Ureter (tissue), 1 donor: ENCODE data around the gene ACRBP. TPM values are rescaled to one million over a fixed set of nuclear protein-coding genes. Genes with fewer than 3 reads are reported as not detected.
A peak's percentile ranks its signal among the peaks of the same experiment; 100 is the strongest.

Experiments used
- DNase-seq: peaks from one replicate; pipeline ENCODE4 v3.0.0-alpha.2; 2020; ENCODE audit warnings: low spot score
- total RNA-seq: library from RNA; stranded (reverse); gene quantifications from one replicate; pipeline ENCODE4 v1.2.4, GENCODE V29; 2023
- donor health status: DM: yes; HTN: yes; CAD: no.

The ACRBP gene
- 2.3 TPM for total RNA-seq

DNA sequence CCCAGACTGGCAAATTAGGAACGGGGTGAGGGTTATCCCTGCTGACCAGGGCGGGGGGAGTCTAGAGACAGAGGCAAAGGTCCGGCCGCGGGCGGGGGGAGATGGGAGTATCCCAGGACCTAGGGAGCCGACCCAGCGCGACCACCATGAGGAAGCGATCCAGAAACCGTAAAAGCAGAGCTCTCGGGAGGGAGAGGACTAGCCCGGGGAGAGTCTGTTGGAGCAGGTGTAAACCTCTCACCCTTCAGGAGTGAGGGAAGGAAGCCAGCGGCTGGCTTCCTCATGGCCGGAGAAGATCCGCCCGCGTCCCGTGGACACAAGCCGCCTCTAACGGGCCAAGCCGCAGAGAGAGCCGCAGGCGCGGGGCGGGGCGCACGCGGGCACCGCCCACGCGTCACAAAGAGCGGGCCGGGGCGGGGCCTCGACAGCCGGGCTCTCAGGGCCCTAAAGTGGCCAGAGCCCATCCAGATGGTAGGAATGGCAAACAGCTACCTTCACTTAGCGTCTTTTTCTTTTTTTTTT lies at the start of gene ACRBP:
Gene ACRBP (minus strand): TSS at position 350 of the 522 bp plus-strand sequence. CDS start 66 bp downstream, at position 284.
- peak; percentile 69 for DNase-seq

DNA sequence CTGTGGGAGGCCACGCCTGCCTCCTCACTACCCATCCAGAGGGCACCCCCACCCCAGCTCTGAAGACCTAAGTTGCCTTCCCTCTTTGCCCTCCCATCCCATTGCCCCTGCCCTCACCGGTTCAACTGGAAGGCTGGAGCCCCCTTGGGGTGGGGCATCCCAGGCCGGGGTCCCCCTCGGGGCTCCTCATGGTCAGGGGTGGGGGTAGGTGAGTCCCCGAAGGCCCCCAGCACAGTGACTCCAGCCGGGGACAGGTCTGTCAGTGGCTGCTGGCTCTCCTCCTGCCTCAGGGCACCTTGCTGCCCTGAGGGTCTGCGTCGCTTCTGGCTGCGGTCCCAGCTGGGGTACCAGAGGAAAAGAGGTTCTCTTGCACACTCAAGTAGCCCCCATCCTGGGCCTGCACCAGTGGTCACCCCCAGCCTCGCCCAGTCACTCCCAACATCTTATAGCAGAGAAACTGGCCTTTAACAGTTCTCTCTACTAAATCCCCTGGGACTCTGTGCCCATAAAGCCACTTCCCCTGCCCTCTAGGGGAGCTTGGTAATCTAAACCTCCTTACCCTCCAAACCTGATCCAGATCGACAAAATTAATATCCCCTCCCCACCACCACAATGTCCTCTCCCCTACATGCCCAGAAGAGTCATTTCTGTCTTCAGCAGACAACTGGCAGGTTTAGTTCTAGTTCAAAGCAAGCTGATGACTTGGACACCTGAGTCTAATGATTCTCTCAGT lies 48.2 kb upstream of the ACRBP start:
- no peak for DNase-seq

DNA sequence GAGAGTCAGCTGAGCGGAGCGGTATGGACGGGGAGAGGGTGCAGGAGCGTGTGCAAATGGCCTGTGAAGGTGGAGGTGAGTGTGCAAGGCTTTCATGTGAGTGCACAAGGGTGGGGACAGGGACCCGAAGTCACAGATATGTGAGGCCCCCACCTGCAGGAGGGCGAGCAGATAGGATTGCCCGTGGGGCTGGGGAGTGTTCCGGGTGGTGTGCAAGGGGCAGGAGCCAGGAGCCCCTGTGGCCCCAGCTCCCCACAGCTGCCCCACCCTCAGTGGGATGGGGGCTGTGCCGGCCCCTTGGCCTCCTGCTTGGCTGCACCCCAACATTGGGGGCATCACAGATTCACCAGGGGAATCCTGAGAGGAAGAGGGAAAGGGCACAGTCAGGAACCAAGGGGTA lies 47.5 kb upstream of the ACRBP start:
- no peak for DNase-seq

DNA sequence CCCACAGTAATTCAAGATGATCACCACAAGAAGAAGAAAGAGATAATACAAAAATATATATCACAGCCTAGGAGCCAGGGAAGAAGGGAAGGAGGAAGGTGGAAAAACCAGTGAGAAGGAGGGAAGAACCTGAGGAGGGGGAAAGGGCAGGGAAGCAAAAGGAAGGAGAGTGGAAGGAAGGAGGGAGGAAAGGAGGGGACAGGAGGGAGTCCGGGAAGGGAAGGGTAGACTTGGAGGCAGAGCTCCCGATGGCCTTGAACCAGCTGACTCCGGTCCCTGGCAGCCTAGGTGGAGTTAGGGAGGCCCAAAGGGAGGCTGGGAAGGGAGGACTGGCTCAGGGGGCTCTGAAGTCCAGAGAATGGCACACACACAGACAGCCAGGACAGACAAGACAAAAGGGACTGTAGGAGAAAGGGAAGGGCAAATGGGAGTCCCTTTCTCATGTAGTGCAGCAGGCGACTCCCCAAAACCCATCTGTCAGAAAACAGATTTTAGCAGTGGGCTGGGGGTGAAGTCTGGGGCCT lies 46.7 kb upstream of the ACRBP start:
- DNase-seq = no peak

DNA sequence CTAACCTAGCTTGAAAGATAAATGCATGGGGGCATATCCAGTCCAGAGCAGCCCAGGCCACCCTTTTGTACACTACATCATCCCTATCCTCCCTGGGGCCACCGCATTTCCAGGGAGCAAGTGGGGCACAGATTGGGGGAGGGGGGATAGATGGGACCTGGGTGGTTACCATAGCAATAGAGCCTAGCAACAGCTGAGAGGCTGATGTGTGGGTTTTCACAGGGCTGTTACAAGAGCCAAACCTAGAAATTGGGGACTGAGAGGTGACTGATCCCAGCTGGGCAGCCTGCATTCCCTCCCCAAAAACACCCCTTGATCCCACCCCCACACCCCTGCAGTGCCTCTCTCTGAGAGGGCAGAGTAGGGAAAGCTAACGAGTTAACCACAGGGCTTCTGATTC lies 45.7 kb upstream of the ACRBP start:
- no peak for DNase-seq

DNA sequence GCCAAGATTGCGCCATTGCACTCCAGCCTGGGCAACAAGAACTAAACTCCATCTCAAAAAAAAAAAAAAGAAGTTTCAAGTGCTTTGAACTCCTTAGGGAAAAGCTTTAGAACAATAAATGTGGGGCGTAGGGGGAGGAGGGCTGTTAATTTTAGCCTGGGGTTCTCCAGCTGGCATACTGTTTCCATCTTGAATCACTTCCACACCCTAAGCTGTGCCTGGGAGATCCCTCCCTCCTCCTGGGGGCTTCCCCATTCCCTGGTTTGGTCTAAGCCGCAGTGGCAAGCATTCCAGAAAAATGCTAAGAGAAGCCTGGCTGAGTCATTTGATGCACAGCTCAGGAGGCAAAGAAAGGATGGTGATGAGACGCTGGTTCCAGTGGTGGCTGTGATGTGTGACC lies 44.2 kb upstream of the ACRBP start:
- DNase-seq = no peak

DNA sequence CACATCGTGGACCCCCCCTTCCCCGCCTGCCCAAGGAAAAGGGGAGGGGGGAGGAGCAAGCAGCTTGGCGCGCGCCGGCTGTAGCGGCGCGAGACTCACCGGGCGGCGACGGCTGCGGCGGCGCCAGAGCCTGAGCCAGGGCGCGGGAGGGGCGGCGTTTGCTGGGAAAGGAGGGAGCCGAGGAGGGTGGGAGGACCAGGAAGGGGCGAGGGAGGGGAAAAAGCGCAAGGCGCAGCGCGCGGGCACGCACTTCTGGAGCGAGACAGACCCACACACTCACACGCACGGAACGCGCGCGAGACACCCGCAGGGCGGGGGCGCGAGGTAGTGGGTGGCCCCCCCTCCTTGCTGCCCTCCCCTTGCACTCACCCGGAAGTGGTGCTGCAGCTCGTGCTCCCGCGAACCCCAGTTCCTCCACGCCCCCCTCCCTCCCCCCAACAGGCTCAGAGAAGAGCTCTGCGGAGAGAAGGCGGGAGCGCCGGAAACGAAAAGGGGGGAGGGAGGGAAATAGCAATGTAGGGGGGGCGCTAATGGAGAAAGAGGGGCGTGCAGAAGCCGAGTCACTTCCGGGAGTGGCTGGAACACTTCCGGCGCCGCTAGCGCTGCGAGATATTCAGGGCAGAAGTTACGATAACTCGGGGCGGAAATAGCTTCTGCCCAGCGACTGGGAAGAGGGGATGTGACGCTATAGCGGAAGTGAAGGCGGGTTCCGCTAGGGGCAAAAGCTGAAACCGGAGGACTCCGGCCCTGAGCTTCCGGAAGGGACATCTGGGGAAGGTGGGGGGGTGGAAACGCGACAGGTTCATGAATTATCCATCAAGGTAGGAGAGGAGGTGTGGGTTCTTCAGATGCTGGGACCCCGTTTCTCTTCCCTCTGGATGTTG lies 42.0 kb upstream of the ACRBP start, which contains the start of gene ZNF384:
Gene ZNF384 (minus strand): TSS at position 377 of the 884 bp plus-strand sequence. CDS start 9,855 bp downstream, outside the sequence.
- DNase-seq = peak; percentile 98

DNA sequence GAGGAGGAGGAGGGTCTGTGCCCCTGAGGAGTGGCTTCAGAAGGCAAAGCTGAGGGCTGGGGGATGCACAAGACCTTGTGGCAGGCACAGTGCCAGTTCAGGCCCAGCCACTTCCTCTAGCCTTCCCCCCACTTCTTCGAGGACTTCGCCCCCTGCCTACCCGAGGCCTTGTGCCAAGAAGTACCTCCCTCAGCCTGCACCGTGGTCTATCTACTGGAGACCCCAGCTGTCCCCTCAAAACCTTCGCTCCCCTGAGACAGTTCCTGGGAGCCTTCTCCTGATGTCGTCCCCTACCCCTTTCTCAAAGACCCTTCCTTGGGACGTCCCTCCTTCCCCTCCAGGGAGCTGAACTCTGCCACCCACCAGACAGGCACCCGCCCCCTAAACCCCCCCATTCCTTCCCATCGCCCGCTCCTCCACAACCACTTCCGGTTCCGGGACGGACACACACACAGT lies 41.3 kb upstream of the ACRBP start:
- DNase-seq = no peak

DNA sequence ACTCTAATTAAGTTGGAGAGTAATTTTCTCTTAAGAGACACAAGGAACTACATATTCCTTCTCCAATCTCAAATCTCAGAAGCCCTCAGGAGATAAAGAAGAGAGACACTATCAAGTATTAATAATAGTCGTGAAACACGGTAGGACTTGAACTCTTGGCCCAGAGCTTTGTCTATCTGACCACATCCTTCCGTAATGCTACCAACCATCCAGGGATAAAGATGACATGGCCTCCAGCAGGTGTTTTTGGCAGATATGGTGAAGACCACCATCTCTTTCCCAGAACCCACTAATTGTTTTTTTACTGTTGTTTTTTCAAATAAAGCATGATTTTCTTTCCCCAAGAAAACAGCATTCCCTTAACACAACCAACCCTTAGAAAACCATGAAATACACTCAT lies 38.6 kb upstream of the ACRBP start:
- no peak for DNase-seq

DNA sequence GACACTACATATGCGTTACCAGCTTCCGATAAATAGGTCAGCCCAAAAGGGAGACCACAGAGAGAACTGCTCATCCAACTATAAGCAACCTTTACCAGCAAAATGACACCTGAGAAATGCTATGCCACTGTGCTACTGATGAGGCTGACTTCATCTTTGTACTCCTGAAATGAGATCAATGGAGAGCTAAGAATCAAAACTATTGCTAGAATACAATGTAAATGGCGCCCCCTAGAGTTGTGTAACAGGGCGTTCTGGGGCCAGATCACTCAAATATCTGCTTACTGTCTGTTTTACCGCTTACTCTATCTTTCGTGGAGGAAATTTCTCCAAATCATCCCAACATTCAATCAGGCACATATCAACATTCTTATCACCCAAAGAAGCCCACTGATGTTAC lies 37.4 kb upstream of the ACRBP start:
- DNase-seq = no peak

DNA sequence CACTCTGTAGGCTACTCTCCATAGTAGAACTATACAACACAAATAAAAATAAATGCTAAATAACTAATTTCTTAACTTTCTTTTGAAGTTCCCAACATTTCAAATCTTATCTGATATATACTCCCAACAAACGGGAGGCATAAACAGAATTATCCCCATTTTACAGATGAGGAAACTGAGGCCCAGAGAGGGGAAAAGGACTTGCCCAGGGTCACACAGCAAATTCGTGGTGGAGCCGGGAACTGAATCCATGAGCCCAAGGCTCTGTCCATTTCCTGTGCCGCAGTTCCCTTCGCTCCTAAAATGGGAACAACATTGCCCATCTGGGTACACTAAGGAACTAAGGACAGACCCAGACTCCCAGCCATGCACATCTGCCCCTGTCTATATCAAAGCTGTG lies 29.7 kb upstream of the ACRBP start:
- no peak for DNase-seq

DNA sequence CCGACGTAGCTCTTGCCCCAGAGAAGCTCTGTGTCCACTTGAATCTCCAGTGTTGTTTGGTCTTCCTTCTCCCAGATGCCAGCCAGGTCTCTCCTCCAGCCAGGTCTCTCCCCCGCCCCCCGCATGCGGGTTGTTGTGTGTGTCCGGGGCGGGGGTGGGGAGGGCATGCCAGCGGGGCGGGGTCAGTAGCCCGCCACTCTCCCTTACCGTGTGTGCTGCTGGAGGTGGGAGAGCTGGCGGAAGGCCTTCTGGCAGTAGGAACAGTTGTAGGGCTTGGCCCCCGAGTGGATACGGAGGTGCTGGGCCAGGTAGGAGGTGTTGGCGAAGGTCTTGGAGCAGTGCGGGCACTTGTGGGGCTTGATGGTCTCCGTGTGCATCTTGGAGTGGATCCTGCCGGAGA lies 24.9 kb upstream of the ACRBP start:
- no peak for DNase-seq

DNA sequence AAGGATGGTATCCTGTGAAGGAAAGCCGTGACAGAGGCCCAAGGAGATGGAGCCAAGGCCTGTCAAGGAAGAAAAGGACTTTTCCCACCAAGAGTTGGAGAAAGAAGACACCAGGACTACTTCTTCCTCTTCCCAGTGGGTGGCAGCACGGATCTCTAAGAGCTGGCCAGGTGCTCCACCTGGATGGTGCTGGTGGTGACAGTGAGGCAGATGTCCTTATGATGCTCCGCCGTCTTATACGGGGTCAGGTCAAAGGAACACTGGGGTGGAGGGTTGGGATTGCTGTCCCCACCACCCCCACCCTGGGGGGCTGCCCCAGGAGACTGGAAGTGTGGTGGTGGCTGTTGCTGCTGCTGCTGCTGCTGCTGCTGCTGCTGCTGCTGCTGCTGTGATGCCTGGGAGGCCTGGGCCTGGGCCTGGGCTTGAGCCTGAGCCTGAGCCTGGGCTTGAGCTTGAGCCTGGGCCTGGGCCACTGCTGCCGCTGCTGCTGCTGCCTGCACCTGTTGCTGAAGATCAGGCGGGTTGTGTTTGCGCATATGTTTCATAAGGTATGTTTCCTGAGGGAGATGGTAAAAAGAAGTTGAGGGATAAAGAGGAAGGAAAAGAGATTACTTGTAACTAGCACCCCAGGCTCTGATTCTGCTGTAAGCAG lies 20.5 kb upstream of the ACRBP start:
- no peak for DNase-seq

DNA sequence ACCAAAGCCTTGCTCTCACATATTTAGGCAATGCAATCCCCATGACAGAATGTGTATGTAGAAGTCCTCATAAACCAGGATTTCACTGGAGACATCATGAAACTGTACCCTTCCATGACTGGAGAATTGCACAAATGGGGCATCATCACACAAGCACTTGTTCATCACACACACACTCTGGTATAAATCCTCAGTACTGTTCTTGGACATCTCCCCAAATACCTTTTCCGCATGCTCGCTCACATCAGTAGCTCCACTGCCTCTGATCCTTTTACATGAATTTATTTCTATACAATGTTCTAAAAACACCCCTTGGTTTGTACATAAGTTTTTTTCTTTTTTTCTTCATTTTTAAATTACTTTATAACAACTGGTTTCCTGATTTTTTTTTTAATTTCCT lies 19.0 kb upstream of the ACRBP start:
- no peak for DNase-seq

DNA sequence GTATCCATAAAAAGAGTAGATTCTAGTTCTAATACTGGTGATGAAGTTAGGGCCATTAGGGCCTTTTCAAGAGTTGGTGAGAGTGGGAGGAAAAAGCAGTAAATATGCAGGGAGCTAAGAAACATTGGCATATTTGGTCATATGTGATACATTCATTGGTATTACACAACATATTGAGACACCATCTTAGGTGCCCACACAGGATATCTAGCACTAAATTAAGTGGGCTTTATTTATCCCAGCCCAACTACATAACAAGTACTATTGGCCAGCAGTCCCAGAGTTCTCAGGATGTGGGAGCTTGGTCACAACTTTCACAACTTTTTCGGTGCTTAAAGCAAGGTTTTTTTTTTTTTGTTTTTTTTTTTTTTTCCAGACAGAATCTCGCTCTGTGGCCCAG lies 17.7 kb upstream of the ACRBP start:
- DNase-seq = no peak

DNA sequence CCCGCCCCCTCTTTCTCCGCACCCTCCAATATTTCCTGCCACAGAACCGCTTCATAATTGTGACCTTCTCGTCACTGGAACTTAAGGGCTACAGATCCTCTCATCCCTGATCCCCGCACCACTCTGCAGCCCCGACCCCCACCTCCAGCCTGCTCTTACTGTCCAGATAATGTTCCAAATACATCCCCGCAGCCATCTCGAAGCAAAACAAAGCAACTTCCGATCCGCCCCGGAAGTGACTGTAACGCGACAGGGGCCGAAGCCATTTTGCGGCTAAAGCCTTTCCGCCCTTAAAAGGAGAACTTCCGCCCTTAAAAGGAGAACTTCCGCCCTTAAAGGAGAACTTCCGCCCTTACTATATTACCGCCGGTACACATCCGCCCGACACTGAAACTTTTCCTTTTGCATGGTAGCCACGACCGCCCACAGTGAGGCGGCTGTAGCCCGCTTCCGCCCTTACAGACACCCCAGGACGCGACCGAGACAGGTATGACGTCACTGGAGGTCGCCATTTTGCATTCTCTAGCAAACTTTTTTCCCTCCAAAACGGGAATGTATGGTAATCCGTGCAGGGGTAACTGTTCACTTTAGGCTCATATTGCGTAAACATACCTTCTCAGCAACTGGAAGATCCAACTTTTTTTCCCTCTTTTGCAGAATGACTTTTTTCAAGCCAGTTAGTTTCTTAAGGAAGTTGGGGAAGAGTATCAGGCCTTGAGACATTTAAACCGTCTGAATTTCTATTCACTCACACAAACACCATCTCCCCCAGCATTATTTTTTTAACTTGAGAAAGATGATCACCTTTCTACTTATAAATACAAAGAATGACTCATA lies 15.9 kb upstream of the ACRBP start, which contains the start of gene ING4:
Gene ING4 (minus strand): TSS at position 214 of the 837 bp plus-strand sequence. CDS start 18 bp downstream, at position 196.
- peak; percentile 98 for DNase-seq

DNA sequence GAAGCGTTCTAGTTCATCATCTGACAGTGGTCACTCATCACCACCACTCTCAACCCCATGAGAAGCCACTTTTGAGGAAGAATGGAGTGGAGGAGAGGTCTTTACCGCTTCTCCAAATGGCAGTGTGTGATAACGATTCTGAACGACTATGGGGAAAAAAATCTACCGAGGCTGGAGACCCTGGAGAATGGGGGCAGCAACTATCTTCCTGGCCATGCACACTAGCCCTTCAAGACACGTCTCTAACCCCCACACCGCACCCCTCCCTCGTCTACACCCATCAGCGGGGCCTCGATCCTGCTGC lies 15.3 kb upstream of the ACRBP start:
- no peak for DNase-seq

DNA sequence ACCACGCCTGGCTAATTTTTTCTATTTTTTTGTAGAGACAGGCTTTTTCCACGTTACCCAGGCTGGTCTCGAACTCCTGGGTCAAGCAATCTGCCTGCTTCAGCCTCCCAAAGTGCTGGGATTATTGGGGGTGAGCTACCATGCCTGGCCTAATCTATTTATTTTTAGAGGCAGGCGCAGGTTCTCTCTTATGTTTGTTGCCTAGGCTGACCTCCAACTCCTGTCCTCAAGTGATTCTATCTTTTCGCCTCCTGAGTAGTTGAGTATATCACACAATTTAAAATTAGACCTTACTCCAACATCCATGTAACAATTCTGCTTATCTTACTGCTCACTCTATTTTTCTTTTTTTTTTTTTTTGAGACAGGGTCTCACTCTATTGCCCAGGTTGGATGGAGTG lies 6.8 kb upstream of the ACRBP start:
- DNase-seq = no peak

DNA sequence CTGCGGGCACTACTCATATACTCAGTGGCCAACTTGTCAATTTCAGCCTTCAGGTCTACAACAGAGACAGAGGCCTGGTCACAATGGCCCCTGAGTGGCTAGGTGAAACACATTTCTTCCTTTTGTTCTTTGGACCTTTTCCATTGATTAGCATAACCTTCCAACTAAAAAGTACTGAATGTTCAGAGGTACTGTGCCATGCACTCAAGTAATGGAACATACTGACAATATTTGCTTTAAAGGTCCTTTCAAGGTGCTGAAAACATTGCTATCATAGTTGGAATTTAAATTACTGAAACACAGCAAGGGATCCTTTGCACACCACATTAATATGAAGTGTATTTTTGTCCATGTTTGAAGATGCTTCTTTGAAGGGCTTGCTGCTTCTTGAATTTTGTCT lies 6.1 kb upstream of the ACRBP start:
- DNase-seq = no peak

DNA sequence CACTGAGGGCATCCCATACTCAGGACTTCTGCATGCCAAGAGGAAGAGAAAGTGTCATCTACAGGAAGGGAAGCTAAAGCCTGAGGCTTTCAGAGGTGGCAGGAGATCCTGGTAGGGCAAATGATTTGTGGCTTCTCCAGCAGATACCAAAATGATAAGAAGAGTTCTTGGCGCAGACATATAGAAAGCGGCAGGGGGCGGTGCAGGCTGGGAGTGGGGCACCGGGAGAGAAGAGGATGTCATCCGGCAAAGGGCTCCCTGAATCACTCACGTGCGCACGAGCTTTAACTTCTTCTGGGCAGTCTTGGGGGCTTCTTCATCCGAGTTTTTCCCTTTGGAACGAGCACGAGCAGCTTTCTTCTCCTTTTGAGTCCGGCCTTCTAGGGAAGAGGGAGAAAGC lies 5.2 kb upstream of the ACRBP start:
- DNase-seq = no peak

DNA sequence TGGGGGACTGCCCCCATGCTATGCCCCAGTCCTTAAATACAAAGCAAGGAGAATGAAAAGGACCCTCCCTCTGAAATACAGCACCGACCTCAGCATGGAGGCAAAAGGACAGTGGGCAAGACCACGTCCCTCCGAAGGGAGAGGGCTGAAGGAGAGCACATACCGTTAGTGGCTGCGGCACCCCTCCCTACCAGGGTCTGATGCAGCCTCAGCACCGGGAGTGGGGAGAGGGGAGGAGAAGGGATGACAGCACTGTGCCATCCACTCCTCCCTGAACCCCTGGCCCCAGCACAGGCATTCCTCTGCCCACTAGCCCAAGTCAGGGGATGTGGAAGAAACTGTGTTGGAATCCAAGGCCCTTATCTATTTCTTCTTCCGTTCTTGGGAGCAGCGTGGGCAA lies 3.6 kb upstream of the ACRBP start:
- DNase-seq = no peak
